Activated naive CD4-positive, alpha-beta T cell treated with anti-CD3 and anti-CD28 coated beads, Interleukin-2, amount 50 U/mL, for 24 hours (primary cell): Measurements from ENCODE around the gene WFIKKN2.

Experiments
- H3K27ac Mint-ChIP-seq: one replicate; pipeline ENCODE4 v1.8.0; 2021; ENCODE audit warnings: mild to moderate bottlenecking, mixed read lengths
- H3K27me3 Mint-ChIP-seq: one replicate; pipeline ENCODE4 v1.8.0; 2021; ENCODE audit warnings: mixed read lengths
- H3K36me3 Mint-ChIP-seq: one replicate; pipeline ENCODE4 v1.8.0; 2021; ENCODE audit warnings: mixed read lengths
- H3K4me1 Mint-ChIP-seq: one replicate; pipeline ENCODE4 v1.8.0; 2021; ENCODE audit warnings: mixed read lengths
- H3K4me3 Mint-ChIP-seq: one replicate; pipeline ENCODE4 v1.8.0; 2021; ENCODE audit warnings: mild to moderate bottlenecking, mixed read lengths
- H3K9me3 Mint-ChIP-seq: one replicate; pipeline ENCODE4 v1.8.0; 2021; ENCODE audit warnings: mixed read lengths

WFIKKN2 gene

GRCh38 chr17:50805486-50805885, 29.9 kb upstream of the WFIKKN2 start:
- no peaks in the 10 kb centered on the region for H3K36me3 Mint-ChIP-seq
- no peaks in the 10 kb centered on the region for H3K4me1 Mint-ChIP-seq
- no peaks in the 10 kb centered on the region for H3K9me3 Mint-ChIP-seq
- no peak overlapping the region for H3K27ac Mint-ChIP-seq
- no peak overlapping the region for H3K4me3 Mint-ChIP-seq
- no peaks in the 10 kb centered on the region for H3K27me3 Mint-ChIP-seq

GRCh38 chr17:50806141-50806643, 29.2 kb upstream of the WFIKKN2 start:
- Mint-ChIP-seq H3K27me3 (no peaks in the 10 kb centered on the region), H3K27ac (no peak overlapping the region), H3K36me3 (no peaks in the 10 kb centered on the region), H3K4me3 (no peak overlapping the region), H3K9me3 (no peaks in the 10 kb centered on the region), H3K4me1 (no peaks in the 10 kb centered on the region)

- H3K27ac Mint-ChIP-seq: no peak overlapping the region
- no peaks in the 10 kb centered on the region for H3K4me1 Mint-ChIP-seq
- H3K9me3 Mint-ChIP-seq: no peaks in the 10 kb centered on the region
- H3K36me3 Mint-ChIP-seq: no peaks in the 10 kb centered on the region
- no peak overlapping the region for H3K4me3 Mint-ChIP-seq
- no peaks in the 10 kb centered on the region for H3K27me3 Mint-ChIP-seq
Observed at GRCh38 chr17:50807009-50807408, 28.4 kb upstream of the WFIKKN2 start.

- Mint-ChIP-seq H3K4me3 (no peak overlapping the region), H3K9me3 (no peaks in the 10 kb centered on the region), H3K4me1 (no peaks in the 10 kb centered on the region), H3K36me3 (no peaks in the 10 kb centered on the region), H3K27ac (no peak overlapping the region), H3K27me3 (no peaks in the 10 kb centered on the region)
Observed at GRCh38 chr17:50807675-50808074, 27.7 kb upstream of the WFIKKN2 start.

GRCh38 chr17:50808413-50808812, 27.0 kb upstream of the WFIKKN2 start:
- H3K36me3 Mint-ChIP-seq: no peaks in the 10 kb centered on the region
- H3K27ac Mint-ChIP-seq: no peak overlapping the region
- no peaks in the 10 kb centered on the region for H3K4me1 Mint-ChIP-seq
- no peaks in the 10 kb centered on the region for H3K9me3 Mint-ChIP-seq
- H3K4me3 Mint-ChIP-seq: no peak overlapping the region
- H3K27me3 Mint-ChIP-seq: no peaks in the 10 kb centered on the region

GRCh38 chr17:50808888-50809287, 26.5 kb upstream of the WFIKKN2 start:
- Mint-ChIP-seq H3K27me3 (no peaks in the 10 kb centered on the region), H3K4me1 (no peaks in the 10 kb centered on the region), H3K4me3 (no peak overlapping the region), H3K27ac (no peak overlapping the region), H3K9me3 (no peaks in the 10 kb centered on the region), H3K36me3 (no peaks in the 10 kb centered on the region)

GRCh38 chr17:50813583-50813982, 21.8 kb upstream of the WFIKKN2 start:
- no peak overlapping the region for H3K4me3 Mint-ChIP-seq
- H3K27ac Mint-ChIP-seq: no peak overlapping the region
- H3K9me3 Mint-ChIP-seq: no peaks in the 10 kb centered on the region
- peaks cover 1% of the 10 kb centered on the region for H3K27me3 Mint-ChIP-seq
- no peaks in the 10 kb centered on the region for H3K4me1 Mint-ChIP-seq
- H3K36me3 Mint-ChIP-seq: no peaks in the 10 kb centered on the region

- H3K27ac Mint-ChIP-seq: no peak overlapping the region
- no peaks in the 10 kb centered on the region for H3K9me3 Mint-ChIP-seq
- no peak overlapping the region for H3K4me3 Mint-ChIP-seq
- no peaks in the 10 kb centered on the region for H3K4me1 Mint-ChIP-seq
- H3K27me3 Mint-ChIP-seq: peaks cover 1% of the 10 kb centered on the region
- no peaks in the 10 kb centered on the region for H3K36me3 Mint-ChIP-seq
Observed at GRCh38 chr17:50815400-50815799, 20.0 kb upstream of the WFIKKN2 start.

GRCh38 chr17:50816271-50816670, 19.1 kb upstream of the WFIKKN2 start:
- Mint-ChIP-seq H3K27ac (no peak overlapping the region), H3K4me3 (no peak overlapping the region), H3K9me3 (no peaks in the 10 kb centered on the region), H3K27me3 (peaks cover 1% of the 10 kb centered on the region), H3K4me1 (no peaks in the 10 kb centered on the region), H3K36me3 (no peaks in the 10 kb centered on the region)

GRCh38 chr17:50816771-50817751, 18.3 kb upstream of the WFIKKN2 start:
- Mint-ChIP-seq H3K4me3 (no peak overlapping the region), H3K36me3 (no peaks in the 10 kb centered on the region), H3K27me3 (peaks cover 3% of the 10 kb centered on the region), H3K9me3 (no peaks in the 10 kb centered on the region), H3K4me1 (no peaks in the 10 kb centered on the region), H3K27ac (no peak overlapping the region)

GRCh38 chr17:50817838-50818237, 17.5 kb upstream of the WFIKKN2 start:
- H3K27ac Mint-ChIP-seq: no peak overlapping the region
- H3K36me3 Mint-ChIP-seq: no peaks in the 10 kb centered on the region
- no peaks in the 10 kb centered on the region for H3K4me1 Mint-ChIP-seq
- H3K4me3 Mint-ChIP-seq: no peak overlapping the region
- peaks cover 3% of the 10 kb centered on the region for H3K27me3 Mint-ChIP-seq
- no peaks in the 10 kb centered on the region for H3K9me3 Mint-ChIP-seq

- H3K27ac Mint-ChIP-seq: no peak overlapping the region
- H3K4me1 Mint-ChIP-seq: no peaks in the 10 kb centered on the region
- H3K36me3 Mint-ChIP-seq: no peaks in the 10 kb centered on the region
- H3K9me3 Mint-ChIP-seq: no peaks in the 10 kb centered on the region
- peaks cover 3% of the 10 kb centered on the region for H3K27me3 Mint-ChIP-seq
- H3K4me3 Mint-ChIP-seq: no peak overlapping the region
Observed at GRCh38 chr17:50818261-50818660, 17.1 kb upstream of the WFIKKN2 start.

GRCh38 chr17:50818921-50819657, 16.3 kb upstream of the WFIKKN2 start:
- Mint-ChIP-seq H3K9me3 (no peaks in the 10 kb centered on the region), H3K27ac (no peak overlapping the region), H3K36me3 (no peaks in the 10 kb centered on the region), H3K4me1 (no peaks in the 10 kb centered on the region), H3K4me3 (no peak overlapping the region), H3K27me3 (peaks cover 2% of the 10 kb centered on the region)

GRCh38 chr17:50820651-50821050, 14.7 kb upstream of the WFIKKN2 start:
- Mint-ChIP-seq H3K9me3 (no peaks in the 10 kb centered on the region), H3K27me3 (peaks cover 2% of the 10 kb centered on the region), H3K4me3 (no peak overlapping the region), H3K27ac (no peak overlapping the region), H3K4me1 (no peaks in the 10 kb centered on the region), H3K36me3 (no peaks in the 10 kb centered on the region)

GRCh38 chr17:50822550-50822949, 12.8 kb upstream of the WFIKKN2 start:
- Mint-ChIP-seq H3K9me3 (no peaks in the 10 kb centered on the region), H3K4me3 (no peak overlapping the region), H3K27ac (no peak overlapping the region), H3K4me1 (no peaks in the 10 kb centered on the region), H3K36me3 (no peaks in the 10 kb centered on the region), H3K27me3 (peaks cover 2% of the 10 kb centered on the region)

GRCh38 chr17:50824429-50824828, 11.0 kb upstream of the WFIKKN2 start:
- Mint-ChIP-seq H3K27me3 (peaks cover 2% of the 10 kb centered on the region), H3K27ac (no peak overlapping the region), H3K9me3 (no peaks in the 10 kb centered on the region), H3K4me3 (no peak overlapping the region), H3K36me3 (no peaks in the 10 kb centered on the region), H3K4me1 (no peaks in the 10 kb centered on the region)
